Liver (tissue), 9 donors: ENCODE data around the gene ABCA4. TPM values are rescaled to one million over a fixed set of nuclear protein-coding genes. Genes with fewer than 3 reads are reported as not detected.

ENCODE experiments used
- DNase-seq: peaks from one replicate; pipeline ENCODE4 v3.0.0-alpha.2; 2017; ENCODE audit warnings: low spot score
- H3K27ac ChIP-seq, 2 donors: one replicate each; pipeline ENCODE4 v1.7.0; 2013; ENCODE audit warnings: inconsistent platforms in 2 of 2, low read length in 2 of 2, control low read depth in 1 of 2, low read depth in 1 of 2, mild to moderate bottlenecking in 1 of 2
- H3K27me3 ChIP-seq, 4 donors: one replicate each; pipeline versions ENCODE4 v1.6.1 to v1.7.0; 2013; ENCODE audit warnings: low read length in 3 of 4, inconsistent platforms in 1 of 4, mild to moderate bottlenecking in 1 of 4, moderate library complexity in 1 of 4; ENCODE audit not compliant: control insufficient read depth in 4 of 4, insufficient read depth in 4 of 4
- H3K36me3 ChIP-seq, 4 donors: one replicate each; pipeline versions ENCODE4 v1.6.1 to v1.7.0; 2013; ENCODE audit warnings: low read length in 3 of 4, mild to moderate bottlenecking in 3 of 4, low read depth in 1 of 4, moderate library complexity in 1 of 4; ENCODE audit not compliant: control insufficient read depth in 4 of 4, insufficient read depth in 3 of 4
- H3K4me1 ChIP-seq, 4 donors: one replicate each; pipeline versions ENCODE4 v1.6.1 to v1.7.0; 2013; ENCODE audit warnings: low read length in 3 of 4, mild to moderate bottlenecking in 3 of 4, moderate library complexity in 1 of 4; ENCODE audit not compliant: control insufficient read depth in 4 of 4, insufficient read depth in 4 of 4
- H3K4me3 ChIP-seq, 3 donors: one replicate each; pipeline versions ENCODE4 v1.6.1 to v1.7.0; 2013; ENCODE audit warnings: low read length in 3 of 3, control low read depth in 1 of 3, low read depth in 1 of 3, mild to moderate bottlenecking in 1 of 3
- H3K9ac ChIP-seq, 2 donors: one replicate each; pipeline ENCODE4 v1.7.0; 2013; ENCODE audit warnings: low read length in 2 of 2, mild to moderate bottlenecking in 2 of 2, moderate library complexity in 2 of 2, control low read depth in 1 of 2, low read depth in 1 of 2
- H3K9me3 ChIP-seq, 4 donors: one replicate each; pipeline versions ENCODE4 v1.6.1 to v1.7.0; 2013; ENCODE audit warnings: low read length in 3 of 4; ENCODE audit not compliant: control insufficient read depth in 4 of 4
- EGR1 ChIP-seq, 2 donors: IDR thresholded peaks; 2 replicates each; pipeline ENCODE4 v1.6.1; 2016 to 2018; ENCODE audit warnings: antibody characterized with exemption in 2 of 2, low read depth in 2 of 2
- FOXA1 ChIP-seq: IDR thresholded peaks from 2 replicates; pipeline ENCODE4 v1.6.1; 2016; ENCODE audit warnings: antibody characterized with exemption
- FOXA2 ChIP-seq: IDR thresholded peaks from 2 replicates; pipeline ENCODE4 v1.6.1; 2016; ENCODE audit warnings: antibody characterized with exemption
- GABPA ChIP-seq, 2 donors: IDR thresholded peaks in 1 of 2; conservative IDR thresholded peaks in 1 of 2; 2 replicates each; pipeline ENCODE4 v1.6.1; 2016; ENCODE audit warnings: antibody characterized with exemption in 2 of 2, mild to moderate bottlenecking in 1 of 2, moderate library complexity in 1 of 2
- HNF4A ChIP-seq, 2 donors: conservative IDR thresholded peaks; 2 replicates each; pipeline ENCODE4 v1.6.1; 2016; ENCODE audit warnings: antibody characterized with exemption in 2 of 2, mild to moderate bottlenecking in 2 of 2
- HNF4G ChIP-seq: IDR thresholded peaks from 2 replicates; pipeline ENCODE4 v1.6.1; 2016; ENCODE audit warnings: antibody characterized with exemption
- JUND ChIP-seq, 2 donors: IDR thresholded peaks; 2 replicates each; pipeline ENCODE4 v1.6.1; 2016; ENCODE audit warnings: antibody characterized with exemption in 2 of 2
- NR2F2 ChIP-seq: IDR thresholded peaks from 2 replicates; pipeline ENCODE4 v1.6.1; 2016; ENCODE audit warnings: antibody characterized with exemption
- RAD21 ChIP-seq, 2 donors: IDR thresholded peaks; 2 replicates each; pipeline ENCODE4 v1.6.1; 2016; ENCODE audit warnings: antibody characterized with exemption in 2 of 2, mild to moderate bottlenecking in 2 of 2
- RXRA ChIP-seq, 2 donors: IDR thresholded peaks; 2 replicates each; pipeline ENCODE4 v1.6.1; 2017 to 2018; ENCODE audit warnings: antibody characterized with exemption in 2 of 2, mild to moderate bottlenecking in 1 of 2
- SP1 ChIP-seq: IDR thresholded peaks from 2 replicates; pipeline ENCODE4 v1.6.1; 2018; ENCODE audit warnings: antibody characterized with exemption, mild to moderate bottlenecking
- TAF1 ChIP-seq: conservative IDR thresholded peaks from 2 replicates; pipeline ENCODE4 v1.6.1; 2016; ENCODE audit warnings: antibody characterized with exemption, mild to moderate bottlenecking
- YY1 ChIP-seq: IDR thresholded peaks from 2 replicates; pipeline ENCODE4 v1.6.1; 2016; ENCODE audit warnings: antibody characterized with exemption, mild to moderate bottlenecking
- WGBS: extraction: QIAGEN DNeasy Blood & Tissue Kit; methylation state at CpG from one replicate; pipeline ENCODE4 v1.1.7; 2013; 5-methylcytosine and 5-hydroxymethylcytosine counted together
- polyA plus RNA-seq, 2 donors: library from polyadenylated mRNA; stranded (reverse) in 1 of 2; unstranded in 1 of 2; fragments of 200-250 nt in 1 of 2; fragments of >200 nt in 1 of 2; fragmentation: Nextera tagmentation in 1 of 2; extraction: Ambion mirVana in 1 of 2; gene quantifications; one replicate each; pipeline versions ENCODE4 v1.2.1 to v1.2.3, GENCODE V29; 2013 to 2015
- total RNA-seq, 2 donors: library from RNA; depleted of rRNA; stranded (reverse); fragments of >200 nt; gene quantifications; one replicate each; pipeline ENCODE4 v1.2.3, GENCODE V29; 2014
- TF ChIP-seq, protein P1 (sequence below): IDR thresholded peaks from 2 replicates; pipeline ENCODE4 v1.6.1; 2016; ENCODE audit warnings: antibody characterized with exemption
- TF ChIP-seq, protein P2 (sequence below): IDR thresholded peaks from 2 replicates; pipeline ENCODE4 v1.6.1; 2016; ENCODE audit warnings: antibody characterized with exemption
- TF ChIP-seq, protein P3 (sequence below): IDR thresholded peaks from 2 replicates; pipeline ENCODE4 v1.6.1; 2016; ENCODE audit warnings: antibody characterized with exemption, mild to moderate bottlenecking
- TF ChIP-seq, protein P4 (sequence below): fragments of 150-350 bp; IDR thresholded peaks from 2 replicates; pipeline ENCODE4 v1.5.1; 2017; ENCODE audit warnings: improper control_type of control experiment, low read depth, low read length; ENCODE audit not compliant: missing input control
- TF ChIP-seq, protein P5 (sequence below): IDR thresholded peaks from 2 replicates; pipeline ENCODE4 v1.6.1; 2016; ENCODE audit warnings: antibody characterized with exemption
- donor health status: healthy.
- donor health status: healthy.
- donor health status: healthy.
- donor health status: healthy.
- donor health status: healthy.

Gene ABCA4
- total and polyA plus RNA-seq, 4 donors, result 0.19 to 1.5 (median 0.38) TPM

DNA sequence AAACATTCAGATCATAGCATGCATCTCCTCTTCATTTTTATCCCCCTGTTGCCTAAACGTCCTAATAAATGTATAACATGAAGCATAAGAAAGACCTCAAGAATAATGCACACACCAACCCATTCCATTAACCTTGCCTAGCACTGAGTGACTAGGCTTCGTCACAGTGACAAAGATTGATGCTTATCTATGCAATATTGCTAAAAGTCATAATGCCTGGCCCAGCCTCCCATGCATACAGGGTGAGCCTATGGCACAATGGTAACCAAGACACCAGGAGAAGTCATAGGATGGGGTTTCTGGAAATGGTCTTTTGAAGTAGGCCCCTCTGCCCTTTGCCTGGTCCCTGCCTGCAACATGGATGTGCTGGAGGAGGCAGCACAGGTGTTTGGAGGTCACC, 33.8 kb downstream of the ABCA4 start:
- H3K9ac ChIP-seq, result no peak overlapping the region
- WGBS, result 76% methylated on average over 2 of the region's 2 CpGs
- no peaks in the 10 kb centered on the region for H3K27me3 ChIP-seq
- H3K4me1 ChIP-seq, result no peaks in the 10 kb centered on the region
- no peak overlapping the region for H3K4me3 ChIP-seq
- no peaks in the 10 kb centered on the region for H3K9me3 ChIP-seq
- no peak for TF ChIP-seq YY1
- TF ChIP-seq FOXA2, result no peak
- TF ChIP-seq RAD21 (IDR thresholded peaks at IDR 0.05), result no peak
- no peak for TF ChIP-seq FOXA1
- TF ChIP-seq EGR1 (IDR thresholded peaks at IDR 0.05; ENCODE audit: low read depth in 2 of 2), result no peak
- TF ChIP-seq TAF1, result no peak
- TF ChIP-seq JUND (IDR thresholded peaks at IDR 0.05), result no peak
- TF ChIP-seq, protein P1, sequence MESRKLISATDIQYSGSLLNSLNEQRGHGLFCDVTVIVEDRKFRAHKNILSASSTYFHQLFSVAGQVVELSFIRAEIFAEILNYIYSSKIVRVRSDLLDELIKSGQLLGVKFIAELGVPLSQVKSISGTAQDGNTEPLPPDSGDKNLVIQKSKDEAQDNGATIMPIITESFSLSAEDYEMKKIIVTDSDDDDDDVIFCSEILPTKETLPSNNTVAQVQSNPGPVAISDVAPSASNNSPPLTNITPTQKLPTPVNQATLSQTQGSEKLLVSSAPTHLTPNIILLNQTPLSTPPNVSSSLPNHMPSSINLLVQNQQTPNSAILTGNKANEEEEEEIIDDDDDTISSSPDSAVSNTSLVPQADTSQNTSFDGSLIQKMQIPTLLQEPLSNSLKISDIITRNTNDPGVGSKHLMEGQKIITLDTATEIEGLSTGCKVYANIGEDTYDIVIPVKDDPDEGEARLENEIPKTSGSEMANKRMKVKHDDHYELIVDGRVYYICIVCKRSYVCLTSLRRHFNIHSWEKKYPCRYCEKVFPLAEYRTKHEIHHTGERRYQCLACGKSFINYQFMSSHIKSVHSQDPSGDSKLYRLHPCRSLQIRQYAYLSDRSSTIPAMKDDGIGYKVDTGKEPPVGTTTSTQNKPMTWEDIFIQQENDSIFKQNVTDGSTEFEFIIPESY, result no peak
- no peak for TF ChIP-seq HNF4G
- no peak for TF ChIP-seq NR2F2
- no peak for TF ChIP-seq GABPA (IDR thresholded peaks at IDR 0.05 in 1 of 2, conservative IDR thresholded peaks at IDR 0.05 in 1 of 2)
- TF ChIP-seq RXRA (IDR thresholded peaks at IDR 0.05), result no peak
- TF ChIP-seq, protein P2, sequence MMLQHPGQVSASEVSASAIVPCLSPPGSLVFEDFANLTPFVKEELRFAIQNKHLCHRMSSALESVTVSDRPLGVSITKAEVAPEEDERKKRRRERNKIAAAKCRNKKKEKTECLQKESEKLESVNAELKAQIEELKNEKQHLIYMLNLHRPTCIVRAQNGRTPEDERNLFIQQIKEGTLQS, result no peak
- TF ChIP-seq, protein P3, sequence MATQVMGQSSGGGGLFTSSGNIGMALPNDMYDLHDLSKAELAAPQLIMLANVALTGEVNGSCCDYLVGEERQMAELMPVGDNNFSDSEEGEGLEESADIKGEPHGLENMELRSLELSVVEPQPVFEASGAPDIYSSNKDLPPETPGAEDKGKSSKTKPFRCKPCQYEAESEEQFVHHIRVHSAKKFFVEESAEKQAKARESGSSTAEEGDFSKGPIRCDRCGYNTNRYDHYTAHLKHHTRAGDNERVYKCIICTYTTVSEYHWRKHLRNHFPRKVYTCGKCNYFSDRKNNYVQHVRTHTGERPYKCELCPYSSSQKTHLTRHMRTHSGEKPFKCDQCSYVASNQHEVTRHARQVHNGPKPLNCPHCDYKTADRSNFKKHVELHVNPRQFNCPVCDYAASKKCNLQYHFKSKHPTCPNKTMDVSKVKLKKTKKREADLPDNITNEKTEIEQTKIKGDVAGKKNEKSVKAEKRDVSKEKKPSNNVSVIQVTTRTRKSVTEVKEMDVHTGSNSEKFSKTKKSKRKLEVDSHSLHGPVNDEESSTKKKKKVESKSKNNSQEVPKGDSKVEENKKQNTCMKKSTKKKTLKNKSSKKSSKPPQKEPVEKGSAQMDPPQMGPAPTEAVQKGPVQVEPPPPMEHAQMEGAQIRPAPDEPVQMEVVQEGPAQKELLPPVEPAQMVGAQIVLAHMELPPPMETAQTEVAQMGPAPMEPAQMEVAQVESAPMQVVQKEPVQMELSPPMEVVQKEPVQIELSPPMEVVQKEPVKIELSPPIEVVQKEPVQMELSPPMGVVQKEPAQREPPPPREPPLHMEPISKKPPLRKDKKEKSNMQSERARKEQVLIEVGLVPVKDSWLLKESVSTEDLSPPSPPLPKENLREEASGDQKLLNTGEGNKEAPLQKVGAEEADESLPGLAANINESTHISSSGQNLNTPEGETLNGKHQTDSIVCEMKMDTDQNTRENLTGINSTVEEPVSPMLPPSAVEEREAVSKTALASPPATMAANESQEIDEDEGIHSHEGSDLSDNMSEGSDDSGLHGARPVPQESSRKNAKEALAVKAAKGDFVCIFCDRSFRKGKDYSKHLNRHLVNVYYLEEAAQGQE, result no peak
- TF ChIP-seq, protein P4, sequence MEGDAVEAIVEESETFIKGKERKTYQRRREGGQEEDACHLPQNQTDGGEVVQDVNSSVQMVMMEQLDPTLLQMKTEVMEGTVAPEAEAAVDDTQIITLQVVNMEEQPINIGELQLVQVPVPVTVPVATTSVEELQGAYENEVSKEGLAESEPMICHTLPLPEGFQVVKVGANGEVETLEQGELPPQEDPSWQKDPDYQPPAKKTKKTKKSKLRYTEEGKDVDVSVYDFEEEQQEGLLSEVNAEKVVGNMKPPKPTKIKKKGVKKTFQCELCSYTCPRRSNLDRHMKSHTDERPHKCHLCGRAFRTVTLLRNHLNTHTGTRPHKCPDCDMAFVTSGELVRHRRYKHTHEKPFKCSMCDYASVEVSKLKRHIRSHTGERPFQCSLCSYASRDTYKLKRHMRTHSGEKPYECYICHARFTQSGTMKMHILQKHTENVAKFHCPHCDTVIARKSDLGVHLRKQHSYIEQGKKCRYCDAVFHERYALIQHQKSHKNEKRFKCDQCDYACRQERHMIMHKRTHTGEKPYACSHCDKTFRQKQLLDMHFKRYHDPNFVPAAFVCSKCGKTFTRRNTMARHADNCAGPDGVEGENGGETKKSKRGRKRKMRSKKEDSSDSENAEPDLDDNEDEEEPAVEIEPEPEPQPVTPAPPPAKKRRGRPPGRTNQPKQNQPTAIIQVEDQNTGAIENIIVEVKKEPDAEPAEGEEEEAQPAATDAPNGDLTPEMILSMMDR, result no peak
- TF ChIP-seq HNF4A (conservative IDR thresholded peaks at IDR 0.05), result no peak
- TF ChIP-seq, protein P5, sequence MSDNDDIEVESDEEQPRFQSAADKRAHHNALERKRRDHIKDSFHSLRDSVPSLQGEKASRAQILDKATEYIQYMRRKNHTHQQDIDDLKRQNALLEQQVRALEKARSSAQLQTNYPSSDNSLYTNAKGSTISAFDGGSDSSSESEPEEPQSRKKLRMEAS, result no peak
- TF ChIP-seq SP1, result no peak
- no peak overlapping the region for H3K27ac ChIP-seq
- H3K36me3 ChIP-seq, result no peaks in the 10 kb centered on the region
- DNase-seq, result no peak
